HL-60/S4 treated with retinoic acid at 250 ng/mL for 4 days and 3 days (cell line): ENCODE results near the gene MAP4.

ENCODE experiments used
- in situ Hi-C: fragments of 300-500 bp; cut with MboI; formaldehyde crosslinking; loops from 2 replicates; pipeline ENCODE4 v1.7.0; 2022; ENCODE audit warnings: low sequenced_read_pairs

The MAP4 gene

DNA sequence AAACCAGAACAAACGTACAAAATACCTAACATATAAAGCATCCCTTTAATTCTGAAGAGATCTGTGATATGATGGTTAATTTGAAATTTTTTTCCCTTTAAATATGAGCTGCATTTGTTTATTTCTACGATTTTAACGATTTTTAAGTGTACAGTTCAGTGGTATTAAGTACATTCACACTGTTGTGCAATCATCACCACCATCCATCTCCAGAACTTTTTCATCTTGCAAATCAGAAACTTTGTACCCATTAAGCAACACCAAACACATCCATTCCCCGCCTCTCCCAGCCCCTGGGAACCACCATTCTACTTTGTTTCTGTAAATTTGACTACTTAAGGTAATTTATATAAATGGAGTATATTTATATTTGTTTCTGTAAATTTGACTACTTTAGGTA lies 51.5 kb downstream of the MAP4 start:
- in situ Hi-C loops = no loop called here

DNA sequence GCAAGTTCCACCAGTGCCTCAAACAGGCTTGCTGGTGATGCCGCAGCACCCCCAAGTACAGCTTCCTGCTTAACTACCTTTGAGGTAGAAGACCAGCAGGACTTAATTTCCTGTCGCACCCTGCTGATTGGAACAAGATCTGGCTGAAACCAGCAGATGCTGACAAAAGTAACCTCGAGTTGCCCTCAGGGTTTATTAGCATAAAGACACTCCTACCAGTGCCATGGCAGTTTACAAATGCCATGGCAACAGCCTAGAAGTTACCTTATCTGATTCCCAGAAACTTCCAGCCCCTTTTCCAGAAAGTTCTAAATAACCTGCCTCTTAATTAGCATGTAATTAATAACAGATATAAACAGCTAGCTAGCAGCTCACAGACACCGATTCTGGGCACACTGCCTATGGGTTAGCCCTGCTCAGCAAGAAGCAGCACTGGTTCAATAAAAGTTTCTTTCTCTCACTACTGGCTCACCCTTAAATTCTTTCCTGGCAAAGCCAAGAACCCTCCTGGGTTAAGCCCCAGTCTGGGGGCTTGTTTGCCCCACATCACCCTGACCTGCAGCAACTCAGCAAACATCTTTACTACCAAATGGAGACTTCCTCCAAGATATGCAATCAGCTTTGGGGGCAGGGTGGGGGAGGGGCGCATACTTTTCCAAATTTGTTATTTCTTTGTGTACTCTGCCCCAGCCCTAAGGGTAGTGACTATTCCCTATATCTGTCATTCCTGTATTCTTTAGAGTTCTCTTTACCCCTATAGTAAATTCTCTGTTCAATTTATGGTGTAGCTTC lies 54.2 kb downstream of the MAP4 start:
- in situ Hi-C loops = no loop called here

DNA sequence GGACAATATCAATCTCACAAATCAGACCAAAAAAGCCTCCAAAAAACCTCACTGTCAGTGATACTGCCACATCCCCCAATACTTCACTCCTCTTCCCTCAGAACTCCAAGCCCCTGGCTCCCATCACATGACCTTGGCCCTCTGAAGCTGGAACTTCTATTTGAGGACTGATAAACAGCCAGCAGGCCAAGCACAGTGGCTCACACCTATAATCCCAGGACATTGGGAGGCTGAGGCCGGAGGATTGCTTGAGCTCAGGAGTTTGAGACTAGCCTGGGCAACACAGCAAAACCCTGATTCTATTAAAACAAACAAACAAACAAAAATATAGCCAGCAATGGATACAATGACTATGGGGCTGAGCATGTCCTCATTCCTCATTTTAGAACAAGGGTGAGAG lies 55.2 kb downstream of the MAP4 start:
- in situ Hi-C loops = no loop called here

DNA sequence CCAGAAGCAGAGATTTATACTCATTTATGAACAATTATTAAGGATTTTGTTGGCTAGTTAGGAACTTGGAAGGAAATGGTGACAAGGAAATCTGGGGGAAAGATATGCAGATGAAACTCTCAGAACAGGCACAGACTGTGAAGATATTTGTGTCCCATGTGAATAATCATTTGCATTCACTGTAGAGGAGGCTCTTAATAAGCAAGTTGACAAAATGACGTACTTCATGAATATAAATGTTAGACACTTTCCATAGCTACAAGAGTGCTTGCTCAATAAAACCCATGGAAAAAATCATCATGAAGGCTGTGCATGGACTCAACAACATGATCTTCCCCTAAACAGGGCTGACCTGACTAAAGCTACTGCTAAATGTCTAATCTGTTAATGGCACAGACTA lies 59.7 kb downstream of the MAP4 start:
- in situ Hi-C loops = no loop called here

DNA sequence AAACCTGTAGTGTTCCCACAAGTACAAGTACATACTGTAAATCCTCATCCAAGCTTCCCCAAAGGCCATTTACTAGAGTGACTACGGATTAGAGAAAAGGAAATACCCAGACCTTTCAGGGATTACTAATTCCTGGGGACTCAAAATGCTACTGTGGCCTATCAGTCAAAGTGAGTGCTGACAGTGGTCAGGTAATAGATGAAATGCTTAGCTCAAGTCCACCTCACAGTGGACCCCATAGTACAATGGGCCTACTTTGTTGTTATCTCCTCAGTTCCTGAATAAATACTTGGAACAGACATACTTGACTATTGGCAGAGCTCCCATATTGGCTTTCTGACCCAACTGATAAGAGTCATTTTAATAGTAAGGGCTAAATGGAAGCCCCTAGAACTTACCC lies 61.6 kb downstream of the MAP4 start:
- in situ Hi-C loops = no loop called here

DNA sequence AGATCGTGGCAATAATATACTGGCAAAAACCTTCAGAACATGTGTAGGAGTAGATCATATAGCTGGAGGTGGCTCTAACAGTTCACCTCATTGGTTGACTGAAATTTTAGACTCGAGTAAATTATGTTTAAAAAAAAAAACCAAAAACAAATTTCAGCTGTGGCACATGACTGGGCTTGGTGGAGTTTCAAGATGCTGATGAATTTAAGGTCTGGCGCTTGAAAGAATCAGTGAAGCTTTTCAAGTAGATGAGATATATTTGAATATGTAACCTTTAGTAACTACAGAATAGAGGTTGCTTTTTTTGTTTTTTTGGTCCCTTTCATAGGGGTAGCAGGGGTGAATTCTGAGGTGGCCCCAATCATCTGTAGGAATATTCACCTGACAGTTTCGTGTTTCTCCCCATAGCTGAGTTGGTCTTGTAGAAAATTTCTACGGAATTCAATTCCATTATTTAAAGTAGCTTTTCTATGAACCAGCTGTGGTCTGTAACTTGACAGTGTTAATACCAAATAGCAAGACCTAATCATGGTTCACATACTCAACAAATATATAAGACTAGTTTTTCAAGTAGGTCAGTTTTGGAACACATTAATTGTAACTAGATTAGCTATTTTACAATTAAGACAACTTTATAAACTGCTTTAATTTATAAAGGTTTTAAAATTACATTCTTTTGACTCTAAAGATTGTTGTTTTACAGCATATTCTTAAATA lies 65.6 kb downstream of the MAP4 start:
- in situ Hi-C loops = no loop called here

DNA sequence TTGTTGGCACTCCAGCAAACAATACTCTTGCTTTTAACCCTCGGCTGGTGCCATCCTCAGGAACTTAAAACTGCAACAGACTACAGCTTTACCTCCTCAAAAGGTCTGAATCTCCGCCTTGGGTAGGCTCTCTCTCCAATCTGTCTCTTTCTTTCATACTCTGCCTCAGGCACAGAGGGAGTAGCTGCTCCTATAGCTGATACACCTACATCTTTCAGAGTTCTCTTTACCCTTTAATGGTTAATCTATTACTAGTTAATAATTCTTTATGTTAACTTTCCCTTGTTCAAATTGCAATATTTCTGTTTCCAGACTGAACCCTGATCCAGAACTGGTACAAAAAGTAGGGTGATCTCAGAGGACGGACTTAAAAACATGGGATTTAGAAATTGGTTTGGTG lies 66.2 kb downstream of the MAP4 start:
- in situ Hi-C loops = no loop called here

DNA sequence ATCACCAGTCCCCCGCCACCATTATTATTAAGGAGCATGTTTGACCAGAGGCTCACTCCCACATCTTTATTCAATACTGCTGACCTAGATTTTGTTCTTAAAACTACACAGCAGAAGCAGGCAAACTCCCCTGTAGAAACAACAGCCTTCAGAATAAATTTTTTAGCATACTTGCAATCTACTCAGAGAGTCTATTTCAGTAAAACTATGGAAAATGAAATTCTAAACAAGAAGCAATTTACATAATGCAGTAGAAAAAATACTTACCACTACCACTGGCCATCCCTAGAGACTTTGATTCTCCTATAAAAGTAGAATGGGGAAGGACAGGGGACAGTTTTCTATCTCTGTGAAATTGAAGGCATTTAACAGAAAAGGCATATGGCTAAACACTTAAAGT lies 76.0 kb downstream of the MAP4 start:
- in situ Hi-C loops = no loop called here

DNA sequence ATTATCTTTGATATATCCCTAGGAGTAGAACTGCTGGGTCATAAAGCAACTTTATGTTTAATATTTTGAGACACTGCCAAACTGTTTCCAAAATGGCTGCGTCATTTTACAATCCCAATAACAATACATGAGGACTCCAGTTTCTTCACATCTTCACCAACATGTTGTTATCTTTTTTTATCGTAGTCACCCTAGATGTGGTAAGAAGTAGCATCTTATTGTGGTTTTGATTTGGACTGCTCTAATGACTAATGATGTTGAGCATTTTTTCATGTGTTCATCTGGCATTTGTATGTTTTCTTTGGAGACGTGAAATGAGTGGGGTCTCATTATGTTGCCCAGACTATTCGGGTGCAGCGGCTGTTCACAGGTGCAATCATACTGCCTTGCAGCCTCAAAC lies 83.8 kb downstream of the MAP4 start:
- in situ Hi-C loops = no loop called here

DNA sequence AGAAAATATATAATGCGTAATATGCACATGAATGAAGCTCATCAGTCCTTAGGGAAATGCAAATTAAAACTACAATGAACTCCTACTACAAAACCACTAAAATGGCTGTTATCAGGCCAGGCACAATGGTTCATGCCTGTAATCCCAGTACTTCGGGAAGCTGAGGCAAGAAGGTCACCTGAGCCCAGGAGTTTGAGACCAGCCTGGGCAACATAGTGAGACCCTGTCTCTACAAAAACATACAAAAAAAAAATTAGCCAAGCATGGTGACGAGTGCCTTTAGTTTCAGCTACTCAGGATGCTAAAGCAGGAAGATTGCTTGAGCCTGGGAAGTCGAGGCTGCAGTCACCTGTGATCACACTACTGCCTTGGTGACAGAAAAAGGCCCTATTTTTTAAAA lies 85.2 kb downstream of the MAP4 start:
- in situ Hi-C loops = no loop called here

DNA sequence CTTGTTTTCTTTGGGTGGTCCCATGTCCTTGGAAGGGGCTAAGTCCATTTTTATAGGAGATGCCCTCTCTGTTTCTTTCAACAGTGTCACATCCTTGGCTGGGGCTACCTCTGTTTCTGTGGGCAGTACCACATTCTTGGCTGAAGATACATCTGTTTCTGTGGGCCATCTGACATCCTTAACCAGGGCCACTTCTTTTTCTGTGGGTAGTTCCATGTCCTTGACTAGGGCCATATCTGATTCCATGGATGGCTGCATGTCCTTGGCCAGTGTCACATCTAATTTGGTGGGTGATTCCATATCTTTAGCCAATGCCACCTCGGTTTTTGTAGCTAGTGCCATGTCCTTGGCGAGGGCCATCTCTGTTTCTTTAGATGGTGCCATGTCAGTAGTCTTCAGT lies 99.5 kb downstream of the MAP4 start:
- in situ Hi-C loops = no loop called here

DNA sequence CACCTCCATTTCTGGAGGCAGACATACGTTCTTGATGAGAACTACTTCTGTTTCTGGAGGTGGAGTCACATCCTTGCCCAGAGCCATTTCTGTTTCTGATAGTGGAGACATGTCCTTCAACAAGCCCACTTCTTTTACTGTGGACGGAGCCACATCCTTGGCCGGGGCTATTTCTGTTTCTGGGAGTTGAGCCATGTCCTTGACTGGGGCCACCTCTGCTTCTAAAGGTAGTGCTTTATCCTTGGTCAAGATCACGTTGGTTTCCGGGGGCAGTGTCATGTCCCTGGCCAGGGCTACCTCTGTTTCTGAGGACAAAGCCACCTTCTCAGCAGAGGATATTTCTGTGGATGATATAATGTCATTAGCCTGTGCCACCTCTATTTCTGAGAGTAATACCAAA lies 100.0 kb downstream of the MAP4 start:
- in situ Hi-C loops = no loop called here

DNA sequence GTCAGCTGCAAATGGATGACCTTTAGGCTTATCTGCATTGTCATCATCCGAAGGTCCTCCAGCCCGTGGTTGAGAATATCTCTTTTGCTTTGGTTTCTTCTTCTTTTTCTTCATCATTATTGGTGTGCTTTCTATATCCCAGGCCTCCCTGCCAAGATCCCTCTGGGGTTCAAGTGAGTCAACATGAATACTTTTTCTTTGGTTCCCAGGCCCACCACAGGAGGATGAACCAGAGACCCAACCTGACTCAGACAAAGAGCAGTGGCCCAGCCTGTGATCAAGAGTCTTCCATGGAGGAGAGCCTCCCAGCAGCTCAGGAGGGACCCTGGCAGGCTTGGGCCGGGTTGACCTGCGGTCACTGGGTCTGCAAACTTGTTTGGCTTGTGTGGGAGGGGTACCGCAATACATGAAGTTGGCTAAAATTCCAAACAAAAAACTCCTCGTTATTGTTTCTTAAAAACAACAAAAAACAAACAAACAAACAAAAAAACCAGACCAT lies 104.2 kb downstream of the MAP4 start:
- in situ Hi-C loops = no loop called here

DNA sequence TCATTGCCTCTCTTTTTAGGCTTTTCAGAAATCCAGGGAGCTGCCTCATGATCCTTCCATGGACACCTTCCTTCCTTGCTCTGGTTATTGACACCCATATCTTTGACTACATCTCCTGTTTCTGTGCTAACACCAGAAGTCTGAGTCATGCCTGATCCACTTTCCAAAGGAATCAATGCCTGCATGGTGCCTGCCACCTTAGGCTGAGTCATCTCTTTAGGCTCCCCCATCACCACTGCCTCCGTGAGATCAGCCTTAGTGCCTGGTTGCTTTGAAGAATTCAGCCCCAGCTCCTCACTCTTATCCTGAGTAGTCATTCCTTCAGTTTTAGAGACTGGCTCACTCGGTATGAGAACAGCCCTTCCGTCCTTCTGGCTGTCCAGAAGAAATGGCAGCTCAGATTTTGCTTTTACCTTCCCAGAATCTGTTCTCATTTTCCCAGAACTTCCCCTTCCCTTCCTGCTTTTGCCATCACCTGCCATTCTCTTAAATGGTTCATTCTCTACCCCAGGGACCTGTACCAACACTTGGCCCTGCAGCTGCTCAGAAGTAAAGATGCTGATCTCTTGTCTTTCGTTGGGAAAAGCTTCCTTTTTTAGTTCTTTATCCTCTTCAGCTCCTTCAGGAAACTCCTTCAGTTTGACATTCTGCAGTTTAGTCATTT lies 105.3 kb downstream of the MAP4 start:
- in situ Hi-C loops = no loop called here

DNA sequence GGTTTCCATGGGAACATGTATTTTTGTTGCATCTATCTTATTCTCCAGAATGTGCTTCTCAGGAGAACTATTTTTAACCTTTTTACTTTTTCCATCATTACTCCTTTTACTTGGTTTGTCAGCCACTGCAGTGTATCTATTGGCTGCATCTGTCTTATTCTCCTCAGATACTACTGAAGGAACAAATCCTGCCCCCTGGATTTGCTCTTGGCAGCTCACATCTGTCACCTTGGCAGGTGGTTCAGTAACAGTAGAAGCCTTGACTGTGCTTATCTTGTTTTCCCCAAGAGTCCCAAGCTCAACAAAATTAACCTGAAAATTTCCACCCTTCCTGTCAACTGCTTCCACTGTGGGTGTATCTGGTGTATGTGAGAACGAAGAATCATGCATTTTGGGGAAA lies 106.0 kb downstream of the MAP4 start:
- in situ Hi-C loops = no loop called here

DNA sequence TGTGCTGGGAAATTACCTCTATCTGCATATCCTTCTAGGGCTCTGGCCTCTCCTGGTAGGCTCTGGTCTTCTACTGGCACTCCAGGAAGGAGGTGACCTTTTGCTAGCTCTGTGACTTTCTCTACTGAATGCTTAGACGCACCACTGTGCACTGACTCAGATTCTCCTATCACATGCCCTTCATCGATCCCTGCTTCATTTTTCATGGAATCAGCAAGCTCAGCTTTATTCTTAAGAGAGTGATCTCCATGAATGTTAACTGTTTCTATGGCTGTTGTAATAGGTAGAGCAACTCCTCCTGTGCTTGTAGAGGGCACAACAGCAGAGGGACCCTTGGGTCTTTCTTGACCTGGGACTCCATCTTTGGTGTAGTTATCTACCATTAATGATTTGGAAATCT lies 106.6 kb downstream of the MAP4 start:
- in situ Hi-C loops = no loop called here

DNA sequence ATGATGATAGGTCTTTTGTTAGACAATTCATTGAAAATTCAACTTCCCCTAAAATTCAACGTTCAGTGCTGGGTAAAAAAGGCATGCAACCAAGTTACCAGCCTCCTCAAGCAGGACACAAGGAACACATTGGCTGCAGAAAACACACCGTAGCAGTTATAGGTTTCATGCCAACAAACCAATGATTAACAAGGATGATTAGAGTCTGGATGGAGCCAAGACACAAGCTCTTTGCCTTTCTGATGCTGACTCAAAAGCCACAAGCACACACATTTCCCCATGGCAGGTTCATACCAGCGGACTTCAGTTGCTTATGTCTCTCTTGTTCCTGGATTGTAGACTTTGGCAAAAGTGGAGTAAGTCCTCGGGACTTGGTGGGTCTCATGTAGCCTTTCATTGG lies 107.5 kb downstream of the MAP4 start:
- in situ Hi-C loops = no loop called here

DNA sequence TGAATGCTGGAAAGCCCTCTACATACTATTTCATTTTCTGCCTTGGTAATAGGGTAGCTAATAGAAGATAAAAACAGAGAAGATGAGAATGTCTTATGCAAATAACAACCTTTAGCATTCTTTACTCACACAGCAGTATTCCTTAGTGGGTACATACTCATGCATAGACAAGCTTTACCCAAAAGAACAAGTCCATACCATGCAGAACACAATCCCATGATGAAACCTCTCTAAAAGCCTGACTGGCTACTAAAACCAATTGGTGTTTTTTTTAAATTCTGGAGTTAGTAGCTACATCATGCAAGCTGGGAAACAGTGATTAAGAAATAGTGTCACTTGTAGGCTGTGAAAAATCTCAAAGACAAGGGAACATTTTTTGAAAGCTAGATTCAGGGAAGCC lies 108.4 kb downstream of the MAP4 start:
- in situ Hi-C loops = no loop called here

DNA sequence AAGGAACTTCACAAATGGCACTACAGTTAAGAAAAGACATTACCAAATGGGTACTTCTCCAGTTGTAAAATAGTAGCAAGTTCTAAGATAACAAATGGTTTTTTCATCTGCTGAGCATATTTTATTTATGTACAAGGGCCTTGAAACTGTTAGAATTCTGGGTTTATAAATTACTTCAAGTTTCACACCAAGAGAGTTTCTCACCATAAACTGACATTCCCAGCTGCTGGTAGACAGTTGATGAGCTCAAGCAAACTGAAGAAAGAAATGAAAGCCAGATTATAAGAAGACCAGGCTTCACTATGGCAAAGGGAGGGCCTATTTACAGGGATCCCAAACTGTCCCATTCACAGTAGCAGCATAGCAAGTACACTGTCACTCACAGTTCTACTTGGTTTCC lies 113.5 kb downstream of the MAP4 start:
- in situ Hi-C loops = no loop called here

DNA sequence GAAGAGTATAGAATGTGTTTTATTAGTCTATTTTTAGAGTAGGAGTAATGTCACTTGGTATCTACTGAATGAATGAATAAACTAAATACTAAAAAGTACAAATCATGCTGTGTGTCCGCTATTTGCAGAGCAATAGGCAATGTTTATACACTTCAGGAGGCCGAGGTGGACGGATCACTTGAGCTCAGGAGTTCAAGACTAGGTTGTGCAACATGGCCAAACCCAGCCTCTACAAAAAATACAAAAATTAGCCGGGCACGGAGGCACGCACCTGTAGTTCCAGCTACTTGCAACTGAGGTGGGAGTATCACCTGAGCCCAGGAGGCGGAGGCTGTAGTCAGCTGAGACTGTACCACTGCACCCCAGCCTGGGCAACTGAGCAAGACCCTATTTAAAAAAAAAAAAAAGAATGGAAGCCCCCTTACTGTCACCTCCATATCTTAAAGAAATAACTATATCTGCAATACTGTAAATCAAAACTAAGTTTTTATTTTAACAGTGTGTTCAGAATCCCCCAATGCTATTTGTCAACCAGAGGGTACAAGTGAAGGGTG lies 114.9 kb downstream of the MAP4 start:
- in situ Hi-C loops = no loop called here

DNA sequence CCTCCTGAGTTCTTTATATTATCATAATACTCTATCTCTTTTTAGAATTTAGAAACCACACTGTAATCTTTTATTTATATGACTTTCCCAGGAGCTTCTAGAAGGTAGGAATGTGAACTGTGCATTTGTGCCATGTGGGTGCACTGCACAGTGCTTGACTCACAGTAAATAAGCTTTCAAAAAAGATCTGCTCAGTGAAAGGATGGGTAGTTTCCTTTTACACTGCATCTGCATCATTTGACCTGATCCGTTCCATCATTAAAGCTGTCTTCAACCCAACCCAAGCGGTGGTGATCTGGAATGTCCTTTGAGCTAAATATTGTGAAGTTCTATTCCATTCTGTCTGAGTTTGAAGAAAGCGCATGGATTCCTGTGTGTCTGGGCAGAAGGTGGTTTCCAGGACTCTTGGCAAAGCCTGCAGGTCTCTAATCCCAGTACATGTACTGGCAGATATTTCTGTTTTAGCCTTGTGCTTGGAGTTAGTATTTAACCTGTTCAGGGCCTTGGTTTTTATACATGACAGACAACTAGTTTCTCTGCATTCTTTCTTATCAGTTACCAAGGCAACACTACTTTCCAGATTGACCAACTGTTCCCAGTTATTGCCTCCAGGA lies 116.6 kb downstream of the MAP4 start:
- in situ Hi-C loops = no loop called here
